ENCODE data around the gene LRRN1.

DNA sequence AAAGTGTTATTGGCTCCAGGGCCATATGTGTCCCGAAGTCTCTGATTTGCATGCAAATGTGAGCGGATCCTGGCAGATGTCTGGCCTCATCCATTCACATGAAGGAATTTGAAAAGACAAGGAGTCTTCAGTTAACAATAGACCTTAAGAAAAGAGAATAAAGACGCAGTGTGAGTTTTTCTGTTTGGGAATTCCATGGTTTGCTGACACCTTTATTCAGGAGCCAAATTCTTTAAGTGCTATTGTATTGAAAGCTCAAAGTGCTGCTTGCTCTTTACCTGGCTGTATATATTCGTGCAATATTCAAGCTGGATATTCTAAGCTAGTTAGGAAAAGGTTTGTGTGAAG lies 2.2 kb downstream of the LRRN1 start:
- TF ChIP-seq POLR2AphosphoS5 (IDR thresholded peaks at IDR 0.05; ENCODE audit: low read depth, low read length) (no peak), FOXP2 (optimal IDR thresholded peaks at IDR 0.05; ENCODE audit: borderline replicate concordance, extremely low read depth, extremely low read length, insufficient read depth) (no peak)

Measured in PFSK-1 (cell line).